K562 (cell line): ENCODE results near the gene HSPA1B. TPM values are rescaled to one million over a fixed set of nuclear protein-coding genes. Genes with fewer than 3 reads are reported as not detected.
A peak's percentile ranks its signal among the peaks of the same experiment; 100 is the strongest.

Source experiments
- CTCF ChIP-seq, 3 experiments: IDR thresholded peaks in 2 of 3; conservative IDR thresholded peaks in 1 of 3; 2 replicates each; pipeline ENCODE4 v1.5.1; 2011 to 2012; ENCODE audit warnings: low read length in 3 of 3, mild to moderate bottlenecking in 3 of 3, control low read depth in 2 of 3, improper control_type of control experiment in 1 of 3, inconsistent platforms in 1 of 3, low read depth in 1 of 3, mixed read lengths in 1 of 3, moderate library complexity in 1 of 3; ENCODE audit not compliant: insufficient read depth in 2 of 3
- EP300 ChIP-seq: IDR thresholded peaks from 2 replicates; pipeline ENCODE4 v1.6.1; 2012; ENCODE audit warnings: low read length, improper control_type of control experiment
- EZH2 ChIP-seq: IDR thresholded peaks from 2 replicates; pipeline ENCODE4 v1.6.1; 2012; ENCODE audit warnings: low read depth, mild to moderate bottlenecking, inconsistent platforms, low read length, borderline replicate concordance
- HBP1 ChIP-seq: fragments of 450-650 bp; formaldehyde crosslinking; IDR thresholded peaks from 2 replicates; pipeline ENCODE4 v1.4.0; 2022; ENCODE audit warnings: missing genetic modification characterization
- HDAC6 ChIP-seq: IDR thresholded peaks from 2 replicates; pipeline ENCODE4 v1.6.1; 2012; ENCODE audit warnings: low read depth, mild to moderate bottlenecking, control low read depth, inconsistent platforms, low read length, moderate library complexity
- HEY1 ChIP-seq: fragments of 250-450 bp; sonication (Bioruptor Pico); IDR thresholded peaks from 2 replicates; pipeline ENCODE4 v1.5.0; 2020; ENCODE audit warnings: mild to moderate bottlenecking, moderate library complexity, borderline replicate concordance
- MTA1 ChIP-seq: fragments of 450-650 bp; IDR thresholded peaks from 2 replicates; pipeline ENCODE4 v1.6.1; 2017; ENCODE audit warnings: borderline replicate concordance
- MTF1 ChIP-seq: fragments of 250-450 bp; sonication (Bioruptor Pico); IDR thresholded peaks from 2 replicates; pipeline ENCODE4 v1.9.0; 2021; ENCODE audit warnings: moderate library complexity, mild to moderate bottlenecking, inconsistent platforms, borderline replicate concordance
- NR2C2 ChIP-seq, 2 experiments: fragments of 200-800 bp in 1 of 2; sonication (Bioruptor generic) in 1 of 2; sonication (generic) in 1 of 2; formaldehyde crosslinking in 1 of 2; IDR thresholded peaks; 2 replicates each; pipeline versions ENCODE4 v1.6.1 to v1.8.0; 2016 to 2022; ENCODE audit warnings: mild to moderate bottlenecking in 1 of 2, missing compliant biosample characterization in 1 of 2, missing genetic modification characterization in 1 of 2, missing genetic modification reagents in 1 of 2
- PATZ1 ChIP-seq: fragments of 250-450 bp; sonication (Bioruptor Pico); IDR thresholded peaks from 2 replicates; pipeline ENCODE4 v1.5.0; 2020; ENCODE audit warnings: mild to moderate bottlenecking, borderline replicate concordance
- SIN3B ChIP-seq: fragments of 450-650 bp; IDR thresholded peaks from 2 replicates; pipeline ENCODE4 v1.6.1; 2017; ENCODE audit warnings: low read depth, mild to moderate bottlenecking, moderate library complexity
- STAG1 ChIP-seq: sonication (generic); formaldehyde crosslinking; IDR thresholded peaks from 2 replicates; pipeline ENCODE4 v1.5.0; 2020; ENCODE audit warnings: missing genetic modification reagents, borderline replicate concordance
- STAT5B ChIP-seq: fragments of 250-450 bp; sonication (Bioruptor Pico); IDR thresholded peaks from 2 replicates; pipeline ENCODE4 v1.8.0; 2021; ENCODE audit warnings: mild to moderate bottlenecking, inconsistent platforms
- TAF7 ChIP-seq: fragments of 450-650 bp; IDR thresholded peaks from 2 replicates; pipeline ENCODE4 v1.6.1; 2016; ENCODE audit warnings: missing genetic modification characterization, missing compliant biosample characterization
- ZBTB9 ChIP-seq: fragments of 450-650 bp; formaldehyde crosslinking; IDR thresholded peaks from 2 replicates; pipeline ENCODE4 v1.4.0; 2020; ENCODE audit warnings: mild to moderate bottlenecking, moderate library complexity
- ZNF280A ChIP-seq: fragments of 450-650 bp; IDR thresholded peaks from 2 replicates; pipeline ENCODE4 v1.6.1; 2018; ENCODE audit warnings: mild to moderate bottlenecking, low read depth; ENCODE audit not compliant: partially characterized antibody
- ZNF79 ChIP-seq: fragments of 250-450 bp; sonication (Bioruptor Pico); IDR thresholded peaks from 2 replicates; pipeline ENCODE4 v1.4.0; 2020; ENCODE audit warnings: low read depth, mild to moderate bottlenecking, moderate library complexity
- ZSCAN29 ChIP-seq: fragments of 450-650 bp; IDR thresholded peaks from 2 replicates; pipeline ENCODE4 v1.6.1; 2017
- polyA plus RNA-seq, 8 experiments: library from polyadenylated mRNA; depleted of rRNA in 4 of 8; stranded (reverse) in 5 of 8; unstranded in 3 of 8; fragments of >200 nt; fragmentation: Nextera tagmentation in 2 of 8; fragmentation: Illumina TruSeq in 1 of 8; extraction: Ambion mirVana in 2 of 8; extraction: Trizol in 1 of 8; gene quantifications; 2 replicates each; pipeline versions ENCODE4 v1.2.1 to v1.2.3, GENCODE V29; 2011 to 2014; ENCODE audit warnings: inconsistent platforms in 1 of 8, missing spikeins in 1 of 8
- total RNA-seq, 7 experiments: library from RNA; depleted of rRNA in 6 of 7; stranded (reverse); fragments of >200 nt in 6 of 7; fragmentation: Illumina TruSeq in 2 of 7; extraction: Trizol in 2 of 7; gene quantifications; 2 replicates each; pipeline versions ENCODE4 v1.2.1 to v1.2.3, GENCODE V29; 2011 to 2021; ENCODE audit warnings: low replicate concordance in 1 of 7

Gene HSPA1B
- total and polyA plus RNA-seq, 9 of the 15 experiments (the other 6 are each of a cell fraction or from before 2014, with no cell fraction given): 0.27 to 227 (median 51.2) TPM

- TF ChIP-seq EP300 (peak; percentile 83), EZH2 (no peak), HDAC6 (no peak), MTA1 (peak; percentile 66; the same call in 1 of the 2 replicates), ZNF79 (CRISPR knock-in tag) (peak; percentile 65), MTF1 (CRISPR knock-in tag) (peak; percentile 90), HBP1 (CRISPR knock-in tag) (peak; percentile 97), TAF7 (tag) (peak; percentile 99), ZSCAN29 (no peak; the same call in 1 of the 2 replicates), ZBTB9 (CRISPR knock-in tag) (peak; percentile 93; the same call in 1 of the 2 replicates), CTCF (IDR thresholded peaks at IDR 0.05 in 2 of 3, conservative IDR thresholded peaks at IDR 0.05 in 1 of 3; ENCODE audit: insufficient read depth in 2 of 3, low read depth in 1 of 3, low read length in 3 of 3) (peak in 2 of 3 experiments; percentile 19 to 20; a peak in 1 of 6 replicates), STAT5B (no peak), STAG1 (CRISPR knock-in tag) (no peak), HEY1 (CRISPR knock-in tag) (peak; percentile 79; the same call in 1 of the 2 replicates), PATZ1 (CRISPR knock-in tag) (no peak; the same call in none of the 2 replicates), NR2C2 (CRISPR knock-in tag; IDR thresholded peaks at IDR 0.05) (peak; percentile 77), NR2C2 (tag; IDR thresholded peaks at IDR 0.05) (no peak), ZNF280A (no peak), SIN3B (no peak)
These were observed 7.1 kb downstream of the HSPA1B start (continued) for GRCh38 chr6:31834367-31835250.
